Prostate gland (tissue), 2 donors: ENCODE data around the gene GALNT2. TPM values are rescaled to one million over a fixed set of nuclear protein-coding genes. Genes with fewer than 3 reads are reported as not detected.

Experiments
- DNase-seq: peaks from one replicate; pipeline ENCODE4 v3.0.0-alpha.2; 2019; ENCODE audit warnings: low spot score
- H3K27ac ChIP-seq, 2 donors: fragments of 200-600 bp; sonication (generic); 2 replicates each; pipeline ENCODE4 v1.5.1; 2017 to 2019
- H3K27me3 ChIP-seq: fragments of 200-600 bp; sonication (generic); replicated peaks from 2 replicates; pipeline ENCODE4 v1.5.1; 2019; ENCODE audit not compliant: insufficient read depth
- H3K36me3 ChIP-seq, 2 donors: fragments of 200-600 bp; sonication (generic); 1 replicate in 1 of 2; 2 replicates in 1 of 2; pipeline versions ENCODE4 v1.5.1 to v1.8.1; 2017 to 2019
- H3K4me1 ChIP-seq: fragments of 200-600 bp; sonication (generic); replicated peaks from 2 replicates; pipeline ENCODE4 v1.5.1; 2019
- H3K4me3 ChIP-seq, 2 donors: fragments of 200-600 bp; sonication (generic); 2 replicates each; pipeline ENCODE4 v1.5.1; 2017 to 2019
- H3K9me3 ChIP-seq: fragments of 200-600 bp; sonication (generic); 2 replicates; pipeline ENCODE4 v1.5.1; 2017
- POLR2A ChIP-seq: fragments of 450-650 bp; IDR thresholded peaks from one replicate; pipeline ENCODE4 v1.6.1; 2016; ENCODE audit warnings: antibody characterized with exemption, mild to moderate bottlenecking
- POLR2AphosphoS5 ChIP-seq: sonication (generic); formaldehyde crosslinking; IDR thresholded peaks from one replicate; pipeline ENCODE4 v1.6.1; 2017; ENCODE audit warnings: antibody characterized with exemption
- WGBS: methylation state at CpG from one replicate; pipeline ENCODE4 v1.1.5; 2018; 5-methylcytosine and 5-hydroxymethylcytosine counted together
- intact Hi-C: fragments of 100-400 bp; cut with DNase I; formaldehyde crosslinking; loops from one replicate; pipeline ENCODE4 v1.14.2; 2022
- total RNA-seq, 2 donors: library from RNA; depleted of rRNA; stranded (reverse); fragments of >200 nt; gene quantifications; one replicate each; pipeline ENCODE4 v1.1.0, GENCODE V29; 2016
- TF ChIP-seq, protein P1 (sequence below), 4 experiments: fragments of 200-600 bp in 2 of 4; fragments of 450-650 bp in 2 of 4; sonication (generic) in 2 of 4; IDR thresholded peaks; 1 replicate in 3 of 4; 2 replicates in 1 of 4; pipeline ENCODE4 v1.5.1; 2016 to 2019; ENCODE audit warnings: antibody characterized with exemption in 4 of 4, mild to moderate bottlenecking in 2 of 4, moderate library complexity in 2 of 4

GALNT2 gene
- total RNA-seq, 2 donors from 2014 or later = 34.1 to 125 TPM

DNA sequence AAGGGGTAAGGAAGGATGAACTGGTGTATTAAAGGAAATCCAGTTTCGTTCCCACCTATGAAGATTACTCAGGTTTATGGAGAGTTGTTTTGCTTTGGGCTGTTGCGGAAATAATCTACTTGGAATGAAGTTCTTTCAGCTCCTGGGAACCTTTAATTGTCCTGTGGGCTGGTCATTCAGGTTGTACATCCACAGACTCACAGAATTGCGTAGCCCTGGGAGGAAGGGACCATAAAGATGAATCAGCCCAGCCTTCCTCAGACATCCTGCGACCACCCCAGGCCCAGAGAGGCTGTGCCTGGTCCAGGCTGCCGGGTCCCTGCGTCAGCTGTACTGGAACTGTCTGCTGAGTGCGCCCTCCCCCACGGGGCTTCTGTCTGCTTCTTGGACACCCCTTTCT is 72.7 kb downstream of the GALNT2 start:
- no peaks in the 10 kb centered on the region for H3K9me3 ChIP-seq
- no peak overlapping the region for H3K27ac ChIP-seq
- no peaks in the 10 kb centered on the region for H3K27me3 ChIP-seq
- WGBS = 91% methylated on average over 8 of the region's 8 CpGs
- DNase-seq = no peak
- TF ChIP-seq, protein P1, sequence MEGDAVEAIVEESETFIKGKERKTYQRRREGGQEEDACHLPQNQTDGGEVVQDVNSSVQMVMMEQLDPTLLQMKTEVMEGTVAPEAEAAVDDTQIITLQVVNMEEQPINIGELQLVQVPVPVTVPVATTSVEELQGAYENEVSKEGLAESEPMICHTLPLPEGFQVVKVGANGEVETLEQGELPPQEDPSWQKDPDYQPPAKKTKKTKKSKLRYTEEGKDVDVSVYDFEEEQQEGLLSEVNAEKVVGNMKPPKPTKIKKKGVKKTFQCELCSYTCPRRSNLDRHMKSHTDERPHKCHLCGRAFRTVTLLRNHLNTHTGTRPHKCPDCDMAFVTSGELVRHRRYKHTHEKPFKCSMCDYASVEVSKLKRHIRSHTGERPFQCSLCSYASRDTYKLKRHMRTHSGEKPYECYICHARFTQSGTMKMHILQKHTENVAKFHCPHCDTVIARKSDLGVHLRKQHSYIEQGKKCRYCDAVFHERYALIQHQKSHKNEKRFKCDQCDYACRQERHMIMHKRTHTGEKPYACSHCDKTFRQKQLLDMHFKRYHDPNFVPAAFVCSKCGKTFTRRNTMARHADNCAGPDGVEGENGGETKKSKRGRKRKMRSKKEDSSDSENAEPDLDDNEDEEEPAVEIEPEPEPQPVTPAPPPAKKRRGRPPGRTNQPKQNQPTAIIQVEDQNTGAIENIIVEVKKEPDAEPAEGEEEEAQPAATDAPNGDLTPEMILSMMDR (IDR thresholded peaks at IDR 0.05) = no peak
- no peak for TF ChIP-seq POLR2A
- TF ChIP-seq POLR2AphosphoS5 = no peak
- H3K4me3 ChIP-seq = no peak overlapping the region
- no peaks in the 10 kb centered on the region for H3K36me3 ChIP-seq
- no peaks in the 10 kb centered on the region for H3K4me1 ChIP-seq
- intact Hi-C loops = no loop called here

DNA sequence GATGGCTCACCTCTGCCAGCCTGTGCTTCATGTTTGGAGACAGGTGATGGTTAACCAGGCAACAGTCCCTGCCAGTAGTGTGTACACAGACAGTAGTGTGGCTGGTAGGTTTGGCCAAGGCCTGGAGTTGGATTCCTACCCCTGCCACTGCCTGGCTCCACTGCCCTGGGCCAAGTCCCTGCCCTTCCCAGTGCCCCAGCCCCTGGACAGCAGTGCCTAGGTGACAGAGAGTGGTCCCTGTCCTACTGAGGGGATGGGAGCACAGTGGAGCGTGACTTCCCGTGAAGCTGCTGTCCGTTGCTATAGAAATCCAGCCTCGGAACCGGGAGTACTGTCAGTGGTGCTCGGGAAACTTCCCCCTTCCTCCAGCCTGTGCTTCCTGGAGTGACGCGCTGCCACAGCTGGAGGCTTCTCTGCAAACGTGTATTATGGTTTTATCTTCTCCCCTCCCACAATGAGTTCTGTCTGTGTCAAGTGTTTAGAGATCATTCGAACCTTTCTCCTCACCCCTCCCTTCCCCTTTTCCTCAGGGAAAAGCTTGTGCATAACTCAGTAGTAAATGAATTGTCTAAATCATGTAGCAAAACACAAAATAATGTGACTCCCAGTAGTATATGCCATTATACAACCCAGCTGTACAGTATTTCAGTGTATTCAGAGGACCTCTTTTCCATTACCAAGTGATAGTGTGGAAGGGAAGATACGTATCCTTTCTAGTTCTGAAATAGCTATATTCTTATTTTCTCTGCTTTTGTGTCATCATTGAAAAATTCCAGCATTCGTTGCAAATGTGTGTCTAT is 73.4 kb downstream of the GALNT2 start:
- no peak for DNase-seq
- WGBS = 63% methylated on average over 12 of the region's 12 CpGs
- no peaks in the 10 kb centered on the region for H3K9me3 ChIP-seq
- TF ChIP-seq POLR2A (no peak), POLR2AphosphoS5 (no peak)
- TF ChIP-seq, protein P1 (IDR thresholded peaks at IDR 0.05) = no peak
- intact Hi-C loops = no loop called here
- H3K27ac ChIP-seq = no peak overlapping the region
- H3K36me3 ChIP-seq = no peaks in the 10 kb centered on the region
- no peaks in the 10 kb centered on the region for H3K4me1 ChIP-seq
- H3K4me3 ChIP-seq = no peak overlapping the region
- no peaks in the 10 kb centered on the region for H3K27me3 ChIP-seq

DNA sequence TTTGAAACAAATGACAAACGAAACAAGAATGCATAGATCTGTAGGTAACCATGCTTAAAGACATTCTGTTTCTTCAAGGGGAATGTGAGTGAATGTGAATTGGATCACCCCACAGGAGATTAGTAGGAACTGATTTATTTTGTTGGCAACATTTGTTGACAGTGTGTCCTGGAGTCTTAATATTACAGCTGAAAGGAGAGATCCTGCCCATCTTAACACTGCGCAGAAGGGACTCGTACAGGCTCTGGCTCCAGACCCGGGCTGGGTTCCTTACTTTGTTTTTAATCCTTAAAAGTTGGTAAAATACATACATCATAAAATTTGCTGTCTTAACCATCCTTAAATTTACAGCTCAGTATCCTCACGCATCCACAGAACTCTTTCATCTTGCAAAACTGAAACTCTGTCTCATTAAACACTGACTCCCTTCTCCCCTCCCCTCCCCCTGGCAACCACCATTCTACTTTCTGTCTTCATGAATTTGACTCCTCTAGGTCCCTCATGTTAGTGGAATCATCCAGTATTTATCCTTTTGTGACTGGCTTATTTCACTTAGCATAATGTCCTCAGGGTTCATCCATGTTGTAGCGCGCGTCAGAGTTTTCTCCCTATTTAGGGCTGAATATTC is 74.1 kb downstream of the GALNT2 start:
- no peak overlapping the region for H3K4me3 ChIP-seq
- H3K4me1 ChIP-seq = no peaks in the 10 kb centered on the region
- intact Hi-C loops = no loop called here
- no peaks in the 10 kb centered on the region for H3K27me3 ChIP-seq
- H3K9me3 ChIP-seq = no peaks in the 10 kb centered on the region
- no peak for DNase-seq
- H3K27ac ChIP-seq = no peak overlapping the region
- H3K36me3 ChIP-seq = no peaks in the 10 kb centered on the region
- 82% methylated on average over 8 of the region's 8 CpGs for WGBS
- no peak for TF ChIP-seq POLR2AphosphoS5
- TF ChIP-seq, protein P1 (IDR thresholded peaks at IDR 0.05) = no peak

DNA sequence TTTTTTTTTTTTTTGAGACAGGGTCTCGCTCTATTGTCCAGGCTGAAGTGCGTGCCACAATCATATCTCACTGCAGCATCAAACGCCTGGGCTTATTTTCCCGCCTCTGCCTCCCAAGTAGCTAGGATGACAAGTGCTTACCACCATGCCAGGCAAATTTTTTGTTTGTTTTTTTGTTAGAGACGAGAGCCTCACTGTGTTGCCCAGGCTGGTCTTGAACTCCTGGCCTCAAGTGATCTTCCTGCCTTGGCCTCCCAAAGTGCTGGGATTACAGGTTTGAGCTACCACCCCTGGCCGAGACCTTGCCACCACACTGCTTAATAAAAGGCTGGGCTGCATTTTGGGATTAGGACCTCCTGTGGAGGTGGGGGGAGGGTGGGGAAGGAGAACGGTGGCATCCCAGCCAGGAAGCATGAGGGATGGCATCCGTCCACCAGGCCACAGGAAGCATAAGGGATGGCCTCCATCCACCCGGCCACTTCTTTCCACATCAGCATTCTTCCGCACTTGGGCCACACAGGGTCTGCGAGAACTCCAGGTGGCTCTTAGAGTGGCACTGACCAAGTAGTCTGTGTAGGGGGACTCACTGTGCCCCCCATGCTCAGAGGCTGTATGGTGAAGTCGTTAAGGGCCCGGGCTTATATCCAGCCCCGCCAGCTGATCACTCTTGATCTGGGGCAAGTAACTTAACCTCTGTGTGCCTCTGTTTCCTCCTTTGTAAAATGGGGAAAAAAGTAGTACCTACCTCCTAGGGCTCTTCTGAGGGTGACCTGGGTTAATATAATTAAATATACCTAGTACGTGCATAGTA is 75.0 kb downstream of the GALNT2 start:
- no peak for TF ChIP-seq POLR2AphosphoS5
- no peak for TF ChIP-seq POLR2A
- TF ChIP-seq, protein P1 (IDR thresholded peaks at IDR 0.05) = no peak
- WGBS = 88% methylated on average over 15 of the region's 15 CpGs
- intact Hi-C loops = no loop called here
- no peak overlapping the region for H3K4me3 ChIP-seq
- no peaks in the 10 kb centered on the region for H3K9me3 ChIP-seq
- no peaks in the 10 kb centered on the region for H3K27me3 ChIP-seq
- no peak for DNase-seq
- no peaks in the 10 kb centered on the region for H3K4me1 ChIP-seq
- no peaks in the 10 kb centered on the region for H3K36me3 ChIP-seq
- no peak overlapping the region for H3K27ac ChIP-seq
